HG03108 (cell line): ENCODE results near the gene NCAPH2.

Experiments used
- ATAC-seq: cut with Tn5 transposase; IDR thresholded peaks from one replicate; pipeline ENCODE4 v1.9.1; 2021; ENCODE audit warnings: moderate library complexity; ENCODE audit not compliant: unreplicated experiment

Gene NCAPH2

DNA sequence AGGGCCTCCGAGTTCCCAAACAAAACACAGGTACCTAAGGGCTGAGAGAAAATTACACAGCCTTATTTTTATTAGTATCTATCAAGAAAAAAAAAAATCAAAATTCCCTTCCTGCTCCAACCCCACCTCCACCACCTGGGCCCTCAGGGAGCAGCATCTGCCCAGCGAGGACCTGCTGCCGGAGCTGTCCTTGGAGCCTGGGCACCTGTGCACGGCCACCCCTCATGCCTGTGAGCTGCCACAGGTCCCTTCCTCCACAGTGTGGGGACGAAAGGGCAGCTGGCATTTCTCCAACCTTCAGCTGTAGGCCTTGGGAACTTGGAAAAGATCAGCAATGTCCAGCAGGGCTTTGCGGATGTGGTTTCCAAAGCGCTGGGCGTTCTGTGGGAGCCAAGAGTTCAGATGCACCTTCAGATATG, 61.0 kb downstream of the NCAPH2 start:
- ATAC-seq: no peak

DNA sequence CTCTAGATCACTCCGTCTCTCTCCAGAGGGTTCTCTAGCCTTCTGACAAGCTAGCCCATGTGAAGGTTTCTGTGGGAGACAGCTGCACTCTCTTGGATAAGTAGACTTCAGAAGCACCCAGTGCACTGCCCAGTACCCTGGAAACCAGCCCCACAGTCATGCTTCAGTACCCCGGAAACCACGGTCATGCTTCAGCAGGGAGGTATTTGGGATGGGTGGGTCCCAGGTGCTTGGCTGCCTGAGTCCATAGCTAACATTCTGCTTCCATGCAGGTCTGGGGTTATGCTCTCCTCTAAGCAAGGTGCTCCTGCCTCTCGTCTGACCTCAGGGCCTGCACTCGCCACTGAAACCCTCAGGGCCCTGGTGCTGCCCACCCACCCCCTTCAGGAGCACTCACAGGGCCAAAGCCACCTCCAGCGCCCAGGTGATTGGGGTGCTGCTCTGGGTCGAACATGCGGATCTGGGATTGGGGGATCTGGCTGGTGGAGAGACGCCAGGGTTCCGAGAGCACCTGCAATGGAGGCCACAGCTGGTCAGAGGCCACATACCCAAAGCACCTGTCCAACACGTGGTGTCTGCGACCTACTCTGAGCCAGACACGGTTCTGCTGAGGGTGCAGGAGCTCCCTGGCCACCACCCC, 62.0 kb downstream of the NCAPH2 start:
- no peak for ATAC-seq

DNA sequence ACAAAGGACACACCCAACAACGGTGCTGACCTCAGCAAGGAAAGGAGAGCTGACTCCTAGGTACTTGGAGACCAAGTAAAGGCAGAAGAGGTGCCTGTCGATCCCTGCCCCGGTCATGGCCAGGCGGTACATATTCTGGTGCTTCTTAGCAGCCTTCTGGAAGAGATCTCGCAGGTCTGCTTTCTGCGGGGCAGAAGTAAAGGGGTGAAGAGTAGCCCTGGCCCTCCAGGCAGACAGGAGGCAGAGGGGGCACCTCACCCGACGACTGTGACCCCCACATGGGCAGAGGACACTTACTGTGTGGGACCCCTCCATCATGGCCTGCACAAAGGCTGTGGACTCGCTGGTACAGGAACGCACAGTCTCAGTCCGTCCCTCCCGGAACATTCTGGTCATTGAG, 62.8 kb downstream of the NCAPH2 start:
- ATAC-seq: no peak

- no peak for ATAC-seq
Observed at GRCh38 chr22:50571264-50572175, 63.5 kb downstream of the NCAPH2 start.

DNA sequence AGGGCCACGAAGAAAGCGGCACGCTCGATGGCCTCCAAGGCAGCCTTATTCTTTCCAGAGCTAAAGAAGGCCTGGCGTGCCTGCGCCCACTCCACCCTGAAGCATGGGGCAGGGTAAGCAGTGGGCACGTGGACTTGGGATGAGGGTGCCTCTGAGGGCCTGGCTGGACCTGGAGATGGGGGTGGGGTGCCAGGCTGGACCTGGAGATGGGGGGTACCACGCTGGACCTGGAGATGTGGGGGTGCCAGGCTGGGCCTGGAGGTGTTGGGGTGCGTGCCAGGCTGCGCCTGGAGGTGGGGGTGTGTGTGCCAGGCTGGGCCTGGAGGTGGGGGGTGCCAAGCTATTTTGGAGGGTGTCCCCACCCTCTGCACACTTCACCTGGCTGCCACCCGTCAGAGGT, 64.9 kb downstream of the NCAPH2 start:
- no peak for ATAC-seq

GRCh38 chr22:50573491-50574382, 65.7 kb downstream of the NCAPH2 start:
- ATAC-seq: no peak

GRCh38 chr22:50574383-50574755, 66.3 kb downstream of the NCAPH2 start:
- ATAC-seq: no peak
